ENCODE measurements around the gene TERT.

The TERT gene

DNA sequence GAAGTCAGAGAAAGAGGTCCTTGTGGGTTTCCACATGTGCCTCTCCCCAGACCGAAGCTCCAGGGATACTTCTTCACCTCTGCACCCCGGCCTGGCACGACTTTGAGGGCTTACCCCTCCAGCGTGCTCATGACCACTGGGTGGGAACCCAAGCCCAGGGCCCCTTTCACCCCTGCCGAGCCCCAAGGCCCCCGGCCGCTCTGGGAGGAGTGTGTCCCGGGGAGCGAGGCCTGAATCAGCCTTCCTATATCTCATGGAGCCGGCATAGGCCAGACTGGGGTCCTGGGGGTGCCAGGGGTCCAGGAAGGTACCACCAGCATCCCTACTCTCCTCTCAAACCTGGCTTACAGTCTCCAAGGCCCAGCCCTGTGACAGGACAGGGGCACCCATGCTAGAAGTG, 17.1 kb downstream of the TERT start (continued):
- TF ChIP-seq INSM2 (tag by site-specific recombination; IDR thresholded peaks at IDR 0.05): no peak

DNA sequence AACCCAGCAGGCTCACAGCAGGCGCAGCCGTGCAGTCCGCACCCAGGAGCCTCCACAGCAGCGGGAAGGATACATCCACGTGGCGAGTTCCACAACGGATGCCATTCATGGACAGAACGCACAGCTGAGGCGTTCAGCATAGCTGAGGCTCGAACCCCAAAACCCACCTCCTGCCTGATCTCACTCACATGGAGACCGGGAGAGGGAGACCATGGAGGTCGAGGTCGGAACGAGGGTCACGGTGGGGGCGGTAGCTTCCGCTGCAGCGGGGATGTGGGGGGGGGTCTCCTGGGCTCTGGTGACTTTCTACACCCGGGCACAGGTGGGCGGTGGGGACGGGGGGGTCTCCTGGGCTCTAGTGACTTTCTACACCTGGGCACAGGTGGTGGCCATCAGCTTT, 17.5 kb downstream of the TERT start:
- Histone ChIP-seq H3K9me3 (ENCODE audit: control insufficient read depth, insufficient read depth, low read depth, low read length) (no peaks in the 10 kb centered on the region), H3K4me1 (ENCODE audit: control insufficient read depth, insufficient read depth, low read length) (no peaks in the 10 kb centered on the region), H3K36me3 (ENCODE audit: control insufficient read depth in 2 of 2, insufficient read depth in 1 of 2, low read length in 2 of 2) (peaks cover 0 to 6% of the 10 kb centered on the region in 2 experiments; a peak in 1 of 3 replicates), H3K27ac (ENCODE audit: extremely low read depth, low read depth, low read length) (no peak overlapping the region), H3K4me3 (ENCODE audit: low read depth, low read length) (no peak overlapping the region)
- ChIA-PET CTCF (no interaction called here), POLR2A (no interaction called here)
- TF ChIP-seq BCL11A (tag by site-specific recombination; IDR thresholded peaks at IDR 0.05; ENCODE audit: low read depth): no peak
- TF ChIP-seq KLF17 (tag by site-specific recombination; IDR thresholded peaks at IDR 0.05): no peak
- TF ChIP-seq ZNF391 (tag by site-specific recombination; IDR thresholded peaks at IDR 0.05; ENCODE audit: borderline replicate concordance, low read depth): no peak
- TF ChIP-seq, protein P1, sequence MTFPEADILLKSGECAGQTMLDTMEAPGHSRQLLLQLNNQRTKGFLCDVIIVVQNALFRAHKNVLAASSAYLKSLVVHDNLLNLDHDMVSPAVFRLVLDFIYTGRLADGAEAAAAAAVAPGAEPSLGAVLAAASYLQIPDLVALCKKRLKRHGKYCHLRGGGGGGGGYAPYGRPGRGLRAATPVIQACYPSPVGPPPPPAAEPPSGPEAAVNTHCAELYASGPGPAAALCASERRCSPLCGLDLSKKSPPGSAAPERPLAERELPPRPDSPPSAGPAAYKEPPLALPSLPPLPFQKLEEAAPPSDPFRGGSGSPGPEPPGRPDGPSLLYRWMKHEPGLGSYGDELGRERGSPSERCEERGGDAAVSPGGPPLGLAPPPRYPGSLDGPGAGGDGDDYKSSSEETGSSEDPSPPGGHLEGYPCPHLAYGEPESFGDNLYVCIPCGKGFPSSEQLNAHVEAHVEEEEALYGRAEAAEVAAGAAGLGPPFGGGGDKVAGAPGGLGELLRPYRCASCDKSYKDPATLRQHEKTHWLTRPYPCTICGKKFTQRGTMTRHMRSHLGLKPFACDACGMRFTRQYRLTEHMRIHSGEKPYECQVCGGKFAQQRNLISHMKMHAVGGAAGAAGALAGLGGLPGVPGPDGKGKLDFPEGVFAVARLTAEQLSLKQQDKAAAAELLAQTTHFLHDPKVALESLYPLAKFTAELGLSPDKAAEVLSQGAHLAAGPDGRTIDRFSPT (tag by site-specific recombination; IDR thresholded peaks at IDR 0.05): no peak
- TF ChIP-seq ZNF776 (tag by site-specific recombination; IDR thresholded peaks at IDR 0.05; ENCODE audit: borderline replicate concordance): no peak
- TF ChIP-seq PRDM10 (tag by site-specific recombination; IDR thresholded peaks at IDR 0.05): no peak
- TF ChIP-seq ZNF76 (tag by site-specific recombination; IDR thresholded peaks at IDR 0.05; ENCODE audit: borderline replicate concordance, low read depth): no peak
- TF ChIP-seq, protein P2, sequence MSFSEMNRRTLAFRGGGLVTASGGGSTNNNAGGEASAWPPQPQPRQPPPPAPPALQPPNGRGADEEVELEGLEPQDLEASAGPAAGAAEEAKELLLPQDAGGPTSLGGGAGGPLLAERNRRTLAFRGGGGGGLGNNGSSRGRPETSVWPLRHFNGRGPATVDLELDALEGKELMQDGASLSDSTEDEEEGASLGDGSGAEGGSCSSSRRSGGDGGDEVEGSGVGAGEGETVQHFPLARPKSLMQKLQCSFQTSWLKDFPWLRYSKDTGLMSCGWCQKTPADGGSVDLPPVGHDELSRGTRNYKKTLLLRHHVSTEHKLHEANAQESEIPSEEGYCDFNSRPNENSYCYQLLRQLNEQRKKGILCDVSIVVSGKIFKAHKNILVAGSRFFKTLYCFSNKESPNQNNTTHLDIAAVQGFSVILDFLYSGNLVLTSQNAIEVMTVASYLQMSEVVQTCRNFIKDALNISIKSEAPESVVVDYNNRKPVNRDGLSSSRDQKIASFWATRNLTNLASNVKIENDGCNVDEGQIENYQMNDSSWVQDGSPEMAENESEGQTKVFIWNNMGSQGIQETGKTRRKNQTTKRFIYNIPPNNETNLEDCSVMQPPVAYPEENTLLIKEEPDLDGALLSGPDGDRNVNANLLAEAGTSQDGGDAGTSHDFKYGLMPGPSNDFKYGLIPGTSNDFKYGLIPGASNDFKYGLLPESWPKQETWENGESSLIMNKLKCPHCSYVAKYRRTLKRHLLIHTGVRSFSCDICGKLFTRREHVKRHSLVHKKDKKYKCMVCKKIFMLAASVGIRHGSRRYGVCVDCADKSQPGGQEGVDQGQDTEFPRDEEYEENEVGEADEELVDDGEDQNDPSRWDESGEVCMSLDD (tag by site-specific recombination; IDR thresholded peaks at IDR 0.05): no peak
- no peak for TF ChIP-seq BCL11B (tag by site-specific recombination; IDR thresholded peaks at IDR 0.05; ENCODE audit: low read depth)
- TF ChIP-seq ZSCAN30 (tag by site-specific recombination; IDR thresholded peaks at IDR 0.05): no peak
- TF ChIP-seq YY1 (tag by site-specific recombination; IDR thresholded peaks at IDR 0.05): no peak
- no peak for TF ChIP-seq ZNF175 (tag by site-specific recombination; IDR thresholded peaks at IDR 0.05)
- TF ChIP-seq ZNF248 (tag by site-specific recombination; IDR thresholded peaks at IDR 0.05): no peak
